ENCODE measurements around the gene CASP9. TPM values are rescaled to one million over a fixed set of nuclear protein-coding genes. Genes with fewer than 3 reads are reported as not detected.
"Not testable (repeated sequence)": the region's sequence is repeated elsewhere in the genome, so short reads cannot be mapped to it uniquely, and the experiment has no call there.

The CASP9 gene
- total RNA-seq, 1 experiment from 2014 or later: 10.1 TPM

GRCh38 chr1:15500184-15501178 lies 23.5 kb downstream of the CASP9 start:
- DNase-seq (ENCODE audit: low read depth): no peak

- no peak for DNase-seq (ENCODE audit: low read depth)
Measured at GRCh38 chr1:15493869-15494390, 30.1 kb downstream of the CASP9 start.

GRCh38 chr1:15492596-15492995 lies 31.4 kb downstream of the CASP9 start:
- DNase-seq (ENCODE audit: low read depth): no peak

GRCh38 chr1:15491010-15491409 lies 33.0 kb downstream of the CASP9 start:
- peak; percentile 41 for DNase-seq (ENCODE audit: low read depth)

GRCh38 chr1:15489052-15489736 lies 34.8 kb downstream of the CASP9 start:
- DNase-seq (ENCODE audit: low read depth): no peak

- no peak for DNase-seq (ENCODE audit: low read depth)
Measured at GRCh38 chr1:15488371-15488770, 35.6 kb downstream of the CASP9 start.

- DNase-seq (ENCODE audit: low read depth): not testable (repeated sequence)
Measured at GRCh38 chr1:15486844-15487610, 37.0 kb downstream of the CASP9 start.

GRCh38 chr1:15485636-15486035 lies 38.4 kb downstream of the CASP9 start:
- no peak for DNase-seq (ENCODE audit: low read depth)

- DNase-seq (ENCODE audit: low read depth): not testable (repeated sequence)
Measured at GRCh38 chr1:15484443-15484842, 39.6 kb downstream of the CASP9 start.

GRCh38 chr1:15483971-15484370 lies 40.0 kb downstream of the CASP9 start:
- no peak for DNase-seq (ENCODE audit: low read depth)

- not testable (repeated sequence) for DNase-seq (ENCODE audit: low read depth)
Measured at GRCh38 chr1:15482983-15483543, 41.0 kb downstream of the CASP9 start.

- not testable (repeated sequence) for DNase-seq (ENCODE audit: low read depth)
Measured at GRCh38 chr1:15482455-15482854, 41.6 kb downstream of the CASP9 start.

- DNase-seq (ENCODE audit: low read depth): no peak
Measured at GRCh38 chr1:15479654-15480347, 44.2 kb downstream of the CASP9 start.

- peak; percentile 3 for DNase-seq (ENCODE audit: low read depth)
Measured at GRCh38 chr1:15477646-15478212, 46.3 kb downstream of the CASP9 start.

- DNase-seq (ENCODE audit: low read depth): no peak
Measured at GRCh38 chr1:15476927-15477326, 47.1 kb downstream of the CASP9 start.

GRCh38 chr1:15475752-15476314 lies 48.2 kb downstream of the CASP9 start, which contains the start of gene CELA2B:
Gene CELA2B, plus strand, starts transcription at chr1:15476104. Its CDS starts 22 bp downstream, at chr1:15476126.
- no peak for DNase-seq (ENCODE audit: low read depth)

- DNase-seq (ENCODE audit: low read depth): no peak
Measured at GRCh38 chr1:15472587-15472986, 51.4 kb downstream of the CASP9 start.

GRCh38 chr1:15471723-15472122 lies 52.3 kb downstream of the CASP9 start:
- DNase-seq (ENCODE audit: low read depth): not testable (repeated sequence)

- not testable (repeated sequence) for DNase-seq (ENCODE audit: low read depth)
Measured at GRCh38 chr1:15471067-15471466, 52.9 kb downstream of the CASP9 start.

All from M059J (cell line).